Mesothelial cell of epicardium (in vitro differentiated cells): ENCODE measurements around the gene PCDHGA6. TPM values are rescaled to one million over a fixed set of nuclear protein-coding genes. Genes with fewer than 3 reads are reported as not detected.

ENCODE experiments used
- DNase-seq, 2 experiments: peaks; one replicate each; pipeline ENCODE4 v3.0.0; 2021; ENCODE audit warnings: low spot score in 2 of 2; ENCODE audit not compliant: unreplicated experiment in 2 of 2
- H3K27ac Mint-ChIP-seq: 2 replicates; pipeline ENCODE4 v1.8.0; 2021; ENCODE audit warnings: mixed read lengths
- H3K27me3 Mint-ChIP-seq: 2 replicates; pipeline ENCODE4 v1.8.0; 2021; ENCODE audit warnings: low read depth, mixed read lengths
- H3K36me3 Mint-ChIP-seq: 2 replicates; pipeline ENCODE4 v1.8.0; 2021; ENCODE audit warnings: mixed read lengths
- H3K4me1 Mint-ChIP-seq: 2 replicates; pipeline ENCODE4 v1.8.0; 2021; ENCODE audit warnings: mixed read lengths
- H3K4me3 Mint-ChIP-seq: 2 replicates; pipeline ENCODE4 v1.8.0; 2021; ENCODE audit warnings: mild to moderate bottlenecking, moderate library complexity, mixed read lengths
- H3K9me3 Mint-ChIP-seq: 2 replicates; pipeline ENCODE4 v1.8.0; 2021; ENCODE audit warnings: mixed read lengths
- CTCF ChIP-seq: fragments of 200-600 bp; sonication (generic); IDR thresholded peaks from one replicate; pipeline ENCODE4 v1.5.0; 2021; ENCODE audit warnings: antibody characterized with exemption; ENCODE audit not compliant: unreplicated experiment
- total RNA-seq: library from RNA; stranded (reverse); gene quantifications from 3 replicates; pipeline ENCODE4 v1.2.1, GENCODE V29; 2021

The PCDHGA6 gene
- total RNA-seq, 1 donor from 2014 or later, result 0.25 TPM

- no peak within 1 kb of the TSS for H3K4me3 Mint-ChIP-seq
- DNase-seq, result no peak
- H3K36me3 Mint-ChIP-seq, result peaks cover 14% of the 10 kb centered on the region
These were observed 9.6 kb upstream of the PCDHGA6 start, which contains the start of gene PCDHGA5 for GRCh38 chr5:141363952-141364660. TSS of gene PCDHGA5 (plus strand) at chr5:141364162. CDS start at chr5:141364331, 169 bp downstream.

GRCh38 chr5:141366016-141366896 lies 7.4 kb upstream of the PCDHGA6 start:
- DNase-seq, result no peak
- H3K27ac Mint-ChIP-seq, result no peak overlapping the region
- H3K27me3 Mint-ChIP-seq, result no peaks in the 10 kb centered on the region
- H3K9me3 Mint-ChIP-seq, result peaks cover 58% of the 10 kb centered on the region
- TF ChIP-seq CTCF, result no peak
- H3K36me3 Mint-ChIP-seq, result peaks cover 11% of the 10 kb centered on the region
- H3K4me1 Mint-ChIP-seq, result no peaks in the 10 kb centered on the region
- no peak overlapping the region for H3K4me3 Mint-ChIP-seq

More at GRCh38 chr5:141363952-141364660, 9.6 kb upstream of the PCDHGA6 start, which contains the start of gene PCDHGA5:
- Mint-ChIP-seq H3K27me3 (no peaks in the 10 kb centered on the region), H3K27ac (no peak within 1 kb of the TSS), H3K9me3 (peaks cover 59% of the 10 kb centered on the region), H3K4me1 (no peaks in the 10 kb centered on the region)
- no peak for TF ChIP-seq CTCF

- Mint-ChIP-seq H3K36me3 (peaks cover 9% of the 10 kb centered on the region), H3K4me3 (no peak within 1 kb of the TSS), H3K27me3 (no peaks in the 10 kb centered on the region), H3K9me3 (peaks cover 72% of the 10 kb centered on the region), H3K4me1 (no peaks in the 10 kb centered on the region), H3K27ac (no peak within 1 kb of the TSS)
- no peak for TF ChIP-seq CTCF
- DNase-seq, result no peak
These were observed 3.5 kb upstream of the PCDHGA6 start, which contains the start of gene PCDHGB3 for GRCh38 chr5:141369994-141370848. TSS of gene PCDHGB3 (plus strand) at chr5:141370242. CDS start at chr5:141370395, 153 bp downstream.

GRCh38 chr5:141371572-141372475 lies 1.9 kb upstream of the PCDHGA6 start:
- H3K27ac Mint-ChIP-seq, result no peak overlapping the region
- H3K27me3 Mint-ChIP-seq, result no peaks in the 10 kb centered on the region
- no peak for TF ChIP-seq CTCF
- peaks cover 73% of the 10 kb centered on the region for H3K9me3 Mint-ChIP-seq
- H3K36me3 Mint-ChIP-seq, result peaks cover 14% of the 10 kb centered on the region
- no peak overlapping the region for H3K4me3 Mint-ChIP-seq
- no peaks in the 10 kb centered on the region for H3K4me1 Mint-ChIP-seq
- no peak for DNase-seq
